Keratinocyte (primary cell): ENCODE results near the gene PHF2. TPM values are rescaled to one million over a fixed set of nuclear protein-coding genes. Genes with fewer than 3 reads are reported as not detected.

Experiments used
- DNase-seq: peaks from one replicate; pipeline ENCODE4 v3.0.0-alpha.2; 2011; ENCODE audit warnings: low read depth, missing footprints, low spot score
- FAIRE-seq: peaks from 2 replicates; lab custom pipeline; 2011; peaks lifted over from hg19 to GRCh38; lab: Jason Lieb, UNC
- H2AFZ ChIP-seq: 2 replicates; pipeline ENCODE4 v1.6.0; 2012; ENCODE audit warnings: low read length, control low read depth, inconsistent platforms; ENCODE audit not compliant: control insufficient read depth
- H3K27ac ChIP-seq: 2 replicates; pipeline ENCODE4 v1.5.1; 2011; ENCODE audit warnings: low read length; ENCODE audit not compliant: control insufficient read depth, insufficient read depth
- H3K27me3 ChIP-seq: 3 replicates; pipeline ENCODE4 v1.6.0; 2011; ENCODE audit warnings: low read length; ENCODE audit not compliant: control insufficient read depth, insufficient read depth; ENCODE audit errors: extremely low read depth
- H3K36me3 ChIP-seq, 2 experiments: 2 replicates in 1 of 2; 3 replicates in 1 of 2; pipeline ENCODE4 v1.5.1; 2011; ENCODE audit warnings: low read length in 2 of 2, mild to moderate bottlenecking in 1 of 2; ENCODE audit not compliant: control insufficient read depth in 2 of 2, insufficient read depth in 2 of 2; ENCODE audit errors: extremely low read depth in 1 of 2
- H3K4me1 ChIP-seq: 3 replicates; pipeline ENCODE4 v1.5.1; 2011; ENCODE audit warnings: low read length; ENCODE audit not compliant: control insufficient read depth, insufficient read depth; ENCODE audit errors: extremely low read depth
- H3K4me2 ChIP-seq: 3 replicates; pipeline ENCODE4 v1.6.0; 2011; ENCODE audit warnings: low read depth, low read length; ENCODE audit not compliant: control insufficient read depth, insufficient read depth; ENCODE audit errors: extremely low read depth
- H3K4me3 ChIP-seq, 3 experiments: fragments of 200-600 bp in 1 of 3; sonication (generic) in 1 of 3; 2 replicates in 2 of 3; 3 replicates in 1 of 3; pipeline ENCODE4 v1.5.1; 2011 to 2016; ENCODE audit warnings: low read length in 3 of 3, mild to moderate bottlenecking in 3 of 3, control low read depth in 2 of 3, inconsistent platforms in 1 of 3, low read depth in 1 of 3, mixed read lengths in 1 of 3, mixed run types in 1 of 3, moderate library complexity in 1 of 3; ENCODE audit not compliant: control insufficient read depth in 2 of 3, insufficient read depth in 2 of 3; ENCODE audit errors: extremely low read depth in 1 of 3
- H3K79me2 ChIP-seq: 2 replicates; pipeline ENCODE4 v1.6.0; 2012; ENCODE audit warnings: low read length; ENCODE audit not compliant: control insufficient read depth, insufficient read depth
- H3K9ac ChIP-seq: 3 replicates; pipeline ENCODE4 v1.6.0; 2011; ENCODE audit warnings: low read length; ENCODE audit not compliant: control insufficient read depth, insufficient read depth; ENCODE audit errors: extremely low read depth
- H3K9me1 ChIP-seq: 3 replicates; pipeline ENCODE4 v1.6.0; 2011; ENCODE audit warnings: low read length; ENCODE audit not compliant: control insufficient read depth, insufficient read depth; ENCODE audit errors: extremely low read depth
- H3K9me3 ChIP-seq: 2 replicates; pipeline ENCODE4 v1.5.1; 2012; ENCODE audit warnings: low read depth, low read length; ENCODE audit not compliant: control insufficient read depth
- H4K20me1 ChIP-seq: 3 replicates; pipeline ENCODE4 v1.6.0; 2011; ENCODE audit warnings: low read length; ENCODE audit not compliant: control insufficient read depth, insufficient read depth; ENCODE audit errors: extremely low read depth
- CTCF ChIP-seq, 3 experiments: IDR thresholded peaks in 1 of 3; conservative IDR thresholded peaks in 1 of 3; optimal IDR thresholded peaks in 1 of 3; 2 replicates in 2 of 3; 3 replicates in 1 of 3; pipeline versions ENCODE3 to v1.5.1; 2011; ENCODE audit warnings: low read length in 3 of 3, mild to moderate bottlenecking in 3 of 3, moderate library complexity in 2 of 3, control low read depth in 1 of 3, inconsistent platforms in 1 of 3; ENCODE audit not compliant: insufficient read depth in 2 of 3; ENCODE audit errors: extremely low read depth in 1 of 3
- EZH2 ChIP-seq: IDR thresholded peaks from one replicate; pipeline ENCODE4 v1.6.1; 2012; ENCODE audit warnings: inconsistent platforms, mild to moderate bottlenecking, low read length, moderate library complexity
- dilution Hi-C: fragments of 300-500 bp; cut with MboI; formaldehyde crosslinking; loops from one replicate; pipeline ENCODE4 v1.7.0; 2020; ENCODE audit warnings: low sequenced_read_pairs; ENCODE audit not compliant: extremely low pct_ligation_motif_present
- polyA plus RNA-seq, 5 experiments: library from polyadenylated mRNA; depleted of rRNA in 3 of 5; stranded (reverse) in 3 of 5; stranded (forward) in 1 of 5; unstranded in 1 of 5; fragments of >200 nt; gene quantifications; 1 replicate in 1 of 5; 2 replicates in 3 of 5; 3 replicates in 1 of 5; pipeline versions ENCODE4 v1.2.1 to v1.2.3, GENCODE V29; 2011 to 2012; ENCODE audit warnings: missing spikeins in 2 of 5, low read depth in 1 of 5, low replicate concordance in 1 of 5

Gene PHF2
- polyA plus RNA-seq, 1 donor (not counting 4 experiments of a cell fraction or from before 2014, with no cell fraction given): 5.1 TPM

- Histone ChIP-seq H2AFZ (no peak overlapping the region), H3K79me2 (no peaks in the 10 kb centered on the region), H4K20me1 (no peaks in the 10 kb centered on the region), H3K36me3 (no peaks in the 10 kb centered on the region), H3K4me2 (no peak overlapping the region), H3K27me3 (no peaks in the 10 kb centered on the region), H3K4me1 (no peaks in the 10 kb centered on the region), H3K4me3 (no peak overlapping the region), H3K27ac (no peak overlapping the region), H3K9me3 (no peaks in the 10 kb centered on the region), H3K9me1 (no peaks in the 10 kb centered on the region), H3K9ac (no peak overlapping the region)
- TF ChIP-seq CTCF (optimal IDR thresholded peaks at IDR 0.05 in 1 of 3, IDR thresholded peaks at IDR 0.05 in 1 of 3, conservative IDR thresholded peaks at IDR 0.05 in 1 of 3; ENCODE audit: extremely low read depth in 1 of 3, insufficient read depth in 2 of 3, low read length in 3 of 3) (no peak), EZH2 (no peak)
- no peak for FAIRE-seq
- dilution Hi-C loops: no loop called here
- no peak for DNase-seq
Measured at GRCh38 chr9:93701494-93702218, 125.3 kb downstream of the PHF2 start.

- TF ChIP-seq EZH2: no peak
- TF ChIP-seq CTCF (optimal IDR thresholded peaks at IDR 0.05 in 1 of 3, IDR thresholded peaks at IDR 0.05 in 1 of 3, conservative IDR thresholded peaks at IDR 0.05 in 1 of 3; ENCODE audit: extremely low read depth in 1 of 3, insufficient read depth in 2 of 3, low read length in 3 of 3): peak in 2 of 3 experiments; percentile 5 to 11
- Histone ChIP-seq H3K36me3 (no peaks in the 10 kb centered on the region), H3K4me3 (no peak overlapping the region), H2AFZ (no peak overlapping the region), H4K20me1 (no peaks in the 10 kb centered on the region), H3K4me1 (no peaks in the 10 kb centered on the region), H3K4me2 (no peak overlapping the region), H3K27ac (no peak overlapping the region), H3K9ac (no peak overlapping the region), H3K9me1 (no peaks in the 10 kb centered on the region), H3K27me3 (no peaks in the 10 kb centered on the region), H3K9me3 (no peaks in the 10 kb centered on the region), H3K79me2 (no peaks in the 10 kb centered on the region)
- DNase-seq: no peak
- FAIRE-seq: no peak
- dilution Hi-C loops: no loop called here
Measured at GRCh38 chr9:93702261-93702660, 125.9 kb downstream of the PHF2 start.
